T-helper 1 cell treated with Interleukin-12 subunit alpha and Interleukin-12 subunit beta and Interleukin-4 antibody, amounts not matched to agents 30 μg/mL and 1 μg/mL, for 36 hours (primary cell): Measurements from ENCODE around the gene ALX1.
A peak's percentile ranks its signal among the peaks of the same experiment; 100 is the strongest.
"Not testable (repeated sequence)": the region's sequence is repeated elsewhere in the genome, so short reads cannot be mapped to it uniquely, and the experiment has no call there.

Source experiments
- H3K27ac Mint-ChIP-seq: one replicate; pipeline ENCODE4 v1.8.0; 2021; ENCODE audit warnings: mild to moderate bottlenecking, mixed read lengths
- H3K27me3 Mint-ChIP-seq: one replicate; pipeline ENCODE4 v1.8.0; 2021; ENCODE audit warnings: low read depth, mixed read lengths
- H3K36me3 Mint-ChIP-seq: one replicate; pipeline ENCODE4 v1.8.0; 2021; ENCODE audit warnings: low read depth, mixed read lengths
- H3K4me1 Mint-ChIP-seq: one replicate; pipeline ENCODE4 v1.8.0; 2021; ENCODE audit warnings: low read depth, mixed read lengths
- H3K4me3 Mint-ChIP-seq: one replicate; pipeline ENCODE4 v1.8.0; 2021; ENCODE audit warnings: mild to moderate bottlenecking, moderate library complexity, mixed read lengths
- H3K9me3 Mint-ChIP-seq: one replicate; pipeline ENCODE4 v1.8.0; 2021; ENCODE audit warnings: mixed read lengths

Gene ALX1

GRCh38 chr12:85279449-85280164 lies 413 bp upstream of the ALX1 start:
- Mint-ChIP-seq H3K27me3 (peaks cover 66% of the 10 kb centered on the region), H3K4me3 (no peak overlapping the region), H3K9me3 (no peaks in the 10 kb centered on the region), H3K27ac (peak overlapping the region; percentile 59), H3K4me1 (peaks cover 4% of the 10 kb centered on the region), H3K36me3 (no peaks in the 10 kb centered on the region)

- peak overlapping the region; percentile 68 for H3K4me3 Mint-ChIP-seq
- peaks cover 4% of the 10 kb centered on the region for H3K4me1 Mint-ChIP-seq
- H3K36me3 Mint-ChIP-seq, result no peaks in the 10 kb centered on the region
- H3K27me3 Mint-ChIP-seq, result peaks cover 56% of the 10 kb centered on the region
- no peaks in the 10 kb centered on the region for H3K9me3 Mint-ChIP-seq
- H3K27ac Mint-ChIP-seq, result peak overlapping the region; percentile 59
Observed at GRCh38 chr12:85280984-85281630, 1.1 kb downstream of the ALX1 start.

GRCh38 chr12:85281636-85282312 lies 1.8 kb downstream of the ALX1 start:
- Mint-ChIP-seq H3K9me3 (no peaks in the 10 kb centered on the region), H3K4me3 (no peak overlapping the region), H3K27me3 (peaks cover 50% of the 10 kb centered on the region), H3K27ac (no peak overlapping the region), H3K36me3 (no peaks in the 10 kb centered on the region), H3K4me1 (peaks cover 4% of the 10 kb centered on the region)

GRCh38 chr12:85283560-85283959 lies 3.5 kb downstream of the ALX1 start:
- H3K4me1 Mint-ChIP-seq, result peaks cover 4% of the 10 kb centered on the region
- no peak overlapping the region for H3K27ac Mint-ChIP-seq
- H3K9me3 Mint-ChIP-seq, result no peaks in the 10 kb centered on the region
- no peak overlapping the region for H3K4me3 Mint-ChIP-seq
- H3K27me3 Mint-ChIP-seq, result peaks cover 40% of the 10 kb centered on the region
- no peaks in the 10 kb centered on the region for H3K36me3 Mint-ChIP-seq

- H3K27me3 Mint-ChIP-seq, result no peaks in the 10 kb centered on the region
- no peaks in the 10 kb centered on the region for H3K9me3 Mint-ChIP-seq
- peaks cover 5% of the 10 kb centered on the region for H3K4me1 Mint-ChIP-seq
- H3K27ac Mint-ChIP-seq, result no peak overlapping the region
- H3K36me3 Mint-ChIP-seq, result no peaks in the 10 kb centered on the region
- no peak overlapping the region for H3K4me3 Mint-ChIP-seq
Observed at GRCh38 chr12:85296362-85296761, 16.3 kb downstream of the ALX1 start.

- Mint-ChIP-seq H3K4me3 (no peak overlapping the region), H3K9me3 (no peaks in the 10 kb centered on the region), H3K27me3 (no peaks in the 10 kb centered on the region)
Observed at GRCh38 chr12:85299053-85299452, 19.0 kb downstream of the ALX1 start.

GRCh38 chr12:85301051-85301450 lies 21.0 kb downstream of the ALX1 start:
- no peak overlapping the region for H3K4me3 Mint-ChIP-seq
- H3K27ac Mint-ChIP-seq, result no peak overlapping the region
- no peaks in the 10 kb centered on the region for H3K9me3 Mint-ChIP-seq
- H3K27me3 Mint-ChIP-seq, result no peaks in the 10 kb centered on the region
- peaks cover 5% of the 10 kb centered on the region for H3K4me1 Mint-ChIP-seq
- no peaks in the 10 kb centered on the region for H3K36me3 Mint-ChIP-seq

More at GRCh38 chr12:85299053-85299452, 19.0 kb downstream of the ALX1 start:
- no peaks in the 10 kb centered on the region for H3K36me3 Mint-ChIP-seq
- H3K27ac Mint-ChIP-seq, result no peak overlapping the region
- H3K4me1 Mint-ChIP-seq, result peaks cover 5% of the 10 kb centered on the region

- Mint-ChIP-seq H3K27ac (no peak overlapping the region), H3K27me3 (no peaks in the 10 kb centered on the region), H3K36me3 (no peaks in the 10 kb centered on the region), H3K4me3 (no peak overlapping the region), H3K9me3 (no peaks in the 10 kb centered on the region), H3K4me1 (no peaks in the 10 kb centered on the region)
Observed at GRCh38 chr12:85308374-85308773, 28.4 kb downstream of the ALX1 start.

- Mint-ChIP-seq H3K4me3 (no peak overlapping the region), H3K36me3 (no peaks in the 10 kb centered on the region), H3K27me3 (no peaks in the 10 kb centered on the region), H3K4me1 (no peaks in the 10 kb centered on the region), H3K9me3 (no peaks in the 10 kb centered on the region), H3K27ac (no peak overlapping the region)
Observed at GRCh38 chr12:85309125-85309566, 29.1 kb downstream of the ALX1 start.

GRCh38 chr12:85310025-85310424 lies 30.0 kb downstream of the ALX1 start:
- H3K4me1 Mint-ChIP-seq, result no peaks in the 10 kb centered on the region
- no peaks in the 10 kb centered on the region for H3K36me3 Mint-ChIP-seq
- H3K27me3 Mint-ChIP-seq, result no peaks in the 10 kb centered on the region
- no peak overlapping the region for H3K4me3 Mint-ChIP-seq
- no peak overlapping the region for H3K27ac Mint-ChIP-seq
- H3K9me3 Mint-ChIP-seq, result no peaks in the 10 kb centered on the region

GRCh38 chr12:85310456-85311076 lies 30.5 kb downstream of the ALX1 start:
- no peak overlapping the region for H3K4me3 Mint-ChIP-seq
- H3K4me1 Mint-ChIP-seq, result no peaks in the 10 kb centered on the region
- H3K9me3 Mint-ChIP-seq, result no peaks in the 10 kb centered on the region
- H3K36me3 Mint-ChIP-seq, result no peaks in the 10 kb centered on the region
- H3K27me3 Mint-ChIP-seq, result no peaks in the 10 kb centered on the region
- no peak overlapping the region for H3K27ac Mint-ChIP-seq

GRCh38 chr12:85317866-85318636 lies 38.0 kb downstream of the ALX1 start:
- not testable (repeated sequence) for H3K27me3 Mint-ChIP-seq, H3K4me1 Mint-ChIP-seq, H3K27ac Mint-ChIP-seq, H3K36me3 Mint-ChIP-seq, H3K9me3 Mint-ChIP-seq
- peak overlapping the region; percentile 21 for H3K4me3 Mint-ChIP-seq

GRCh38 chr12:85322715-85323114 lies 42.7 kb downstream of the ALX1 start:
- Mint-ChIP-seq H3K4me1 (no peaks in the 10 kb centered on the region), H3K27ac (no peak overlapping the region), H3K4me3 (no peak overlapping the region), H3K36me3 (no peaks in the 10 kb centered on the region), H3K27me3 (no peaks in the 10 kb centered on the region), H3K9me3 (no peaks in the 10 kb centered on the region)

GRCh38 chr12:85325442-85325841 lies 45.4 kb downstream of the ALX1 start:
- Mint-ChIP-seq H3K27me3 (no peaks in the 10 kb centered on the region), H3K9me3 (no peaks in the 10 kb centered on the region), H3K36me3 (no peaks in the 10 kb centered on the region), H3K27ac (no peak overlapping the region), H3K4me3 (no peak overlapping the region), H3K4me1 (no peaks in the 10 kb centered on the region)
